Measurements from ENCODE around the gene P2RX5.
"Not testable (repeated sequence)": the region's sequence is repeated elsewhere in the genome, so short reads cannot be mapped to it uniquely, and the experiment has no call there.

The P2RX5 gene

DNA sequence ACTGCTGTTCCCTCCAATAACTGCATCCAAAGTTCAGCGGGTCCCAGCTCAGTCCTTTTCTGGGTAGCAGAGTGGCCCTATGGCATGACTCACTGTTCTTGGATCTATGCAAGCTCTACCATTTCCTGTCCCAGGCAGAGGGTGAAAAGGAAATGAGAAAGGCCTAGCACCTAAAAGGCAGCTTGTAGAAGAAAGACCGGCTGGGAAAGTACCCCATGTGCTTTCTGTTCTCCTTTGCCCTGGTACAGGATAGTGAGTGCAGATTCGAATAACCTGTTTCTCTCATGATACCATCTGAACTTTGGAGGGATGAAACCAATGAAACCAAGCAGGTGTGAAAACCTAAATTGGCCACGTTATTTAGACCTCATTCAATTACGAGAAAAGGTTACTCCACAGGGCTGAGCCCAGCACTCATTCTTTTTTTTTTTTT is 15.0 kb upstream of the P2RX5 start:
- DNase-seq = peak; percentile 72

DNA sequence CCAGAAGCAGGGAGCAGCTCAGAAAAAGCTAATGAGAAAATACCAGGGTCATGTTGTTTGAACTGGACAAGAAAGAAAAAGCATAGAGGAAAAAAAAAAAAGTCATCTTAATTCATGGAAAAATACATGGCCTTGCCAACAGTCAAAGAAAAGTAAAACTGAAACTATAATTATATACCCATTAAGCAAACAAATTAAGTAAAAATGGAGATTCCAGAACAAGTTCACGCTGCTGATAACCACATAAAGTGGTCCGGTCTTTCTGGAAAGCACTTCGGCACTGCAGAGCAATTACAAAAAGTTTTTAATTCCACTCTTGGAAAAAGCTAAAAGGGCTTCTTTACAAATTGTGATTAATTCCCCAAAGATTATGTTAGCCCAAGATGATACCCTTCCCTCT is 12.4 kb upstream of the P2RX5 start:
- DNase-seq = no peak

DNA sequence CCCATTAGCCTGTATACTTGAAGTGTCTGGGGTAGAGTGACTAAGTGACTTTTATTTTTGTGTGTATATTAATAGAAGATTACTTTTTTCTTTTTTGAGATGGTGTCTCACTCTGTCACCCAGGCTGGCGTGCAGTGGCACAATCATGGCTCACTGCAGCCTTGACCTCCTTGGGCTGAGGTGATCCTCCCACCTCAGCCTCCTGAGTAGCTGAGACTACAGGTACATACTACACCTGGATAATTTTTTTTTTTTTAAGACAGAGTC is 9.7 kb upstream of the P2RX5 start:
- DNase-seq = not testable (repeated sequence)

DNA sequence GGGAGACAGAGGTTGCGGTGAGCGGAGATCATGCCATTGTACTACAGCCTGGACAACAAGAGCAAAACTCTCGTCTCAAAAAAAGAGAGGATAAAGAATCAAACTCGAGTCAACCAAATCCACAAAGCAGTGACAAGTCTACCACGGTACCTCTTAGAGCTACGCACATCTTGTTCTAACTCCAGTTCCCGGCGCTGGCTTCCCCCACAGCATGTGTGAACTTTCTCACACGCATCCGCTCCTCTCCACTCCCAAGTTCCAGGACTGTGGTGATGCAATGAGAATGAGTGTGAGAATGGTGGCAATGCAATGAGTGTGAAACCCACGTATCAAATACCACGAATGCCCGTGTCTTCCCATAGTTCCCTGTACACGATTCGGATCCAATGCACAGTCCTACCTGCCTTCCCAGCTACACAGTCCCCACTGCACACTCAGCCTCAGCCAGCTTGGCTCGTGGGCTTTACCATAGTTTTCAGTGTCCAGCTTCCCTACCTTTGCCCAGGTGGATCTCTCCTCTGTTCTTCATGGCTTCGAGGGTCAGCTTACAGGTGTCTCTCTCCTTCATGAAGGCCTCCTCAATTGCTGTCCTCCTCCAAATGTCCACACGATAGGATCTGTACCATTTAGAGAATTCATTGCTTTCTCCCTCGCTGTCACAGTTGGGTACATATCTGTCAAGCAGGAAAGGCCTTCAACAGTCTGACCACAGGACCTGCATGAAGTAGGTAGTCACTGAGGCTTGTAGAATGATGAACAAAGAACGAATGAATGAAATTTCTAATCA is 9.2 kb upstream of the P2RX5 start:
- DNase-seq = no peak

DNA sequence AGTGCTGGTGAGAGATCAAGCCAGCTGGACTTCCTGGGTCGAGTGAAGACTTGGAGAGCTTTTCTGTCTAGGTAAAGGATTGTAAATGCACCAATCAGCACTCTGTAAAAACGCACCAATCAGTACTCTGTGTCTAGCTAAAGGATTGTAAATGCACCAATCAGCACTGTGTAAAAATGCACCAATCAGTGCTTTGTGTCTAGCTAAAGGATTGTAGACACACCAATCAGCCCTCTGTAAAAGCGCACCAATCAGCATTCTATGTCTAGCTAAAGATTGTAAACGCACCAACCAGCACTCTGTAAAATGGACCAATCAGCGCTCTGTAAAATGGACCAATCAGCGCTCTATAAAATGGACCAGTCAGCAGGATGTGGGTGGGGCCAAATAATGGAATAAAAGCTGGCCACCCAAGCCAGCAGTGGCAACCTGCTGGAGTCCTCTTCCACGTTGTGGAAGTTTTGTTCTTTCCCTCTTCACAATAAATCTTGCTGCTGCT is 6.1 kb upstream of the P2RX5 start:
- not testable (repeated sequence) for DNase-seq

DNA sequence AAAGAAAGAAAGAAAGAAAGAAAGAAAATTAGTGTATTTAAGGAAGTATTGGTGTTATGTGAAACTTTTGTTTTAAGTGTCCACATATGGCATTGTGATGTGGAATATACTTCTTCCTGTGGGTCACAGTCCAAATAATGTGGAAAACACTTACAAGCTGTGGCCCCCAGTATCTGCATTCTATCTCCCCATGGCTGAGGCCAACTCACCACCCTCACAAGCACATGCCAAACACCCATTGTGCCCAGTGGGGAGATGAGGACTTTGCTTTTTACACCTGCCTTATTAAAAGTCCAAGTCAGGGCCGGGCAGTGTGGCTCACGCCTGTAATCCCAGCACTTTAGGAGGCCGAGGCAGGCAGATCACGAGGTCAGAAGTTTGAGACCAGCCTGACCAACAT is 4.0 kb upstream of the P2RX5 start:
- no peak for DNase-seq

DNA sequence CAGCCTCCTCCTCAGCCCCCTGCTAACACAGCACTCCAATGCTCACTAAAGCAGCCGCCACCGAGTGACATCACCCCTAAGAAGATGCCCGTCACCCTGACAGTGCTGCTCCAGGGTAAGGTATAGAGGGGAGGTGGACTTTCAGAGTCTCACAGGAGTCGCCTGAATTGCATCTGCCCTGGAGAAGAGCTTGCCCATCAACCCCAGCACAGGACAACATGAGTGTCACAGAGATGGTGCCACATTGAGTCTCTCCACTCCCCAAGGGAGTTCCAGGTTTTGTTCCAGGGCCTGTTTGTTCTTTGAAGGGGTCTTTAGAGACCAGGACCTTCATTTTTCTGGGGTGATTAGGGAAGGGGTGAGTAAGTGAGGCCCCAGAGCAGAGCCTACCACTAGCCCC is 2.2 kb upstream of the P2RX5 start:
- DNase-seq = no peak

DNA sequence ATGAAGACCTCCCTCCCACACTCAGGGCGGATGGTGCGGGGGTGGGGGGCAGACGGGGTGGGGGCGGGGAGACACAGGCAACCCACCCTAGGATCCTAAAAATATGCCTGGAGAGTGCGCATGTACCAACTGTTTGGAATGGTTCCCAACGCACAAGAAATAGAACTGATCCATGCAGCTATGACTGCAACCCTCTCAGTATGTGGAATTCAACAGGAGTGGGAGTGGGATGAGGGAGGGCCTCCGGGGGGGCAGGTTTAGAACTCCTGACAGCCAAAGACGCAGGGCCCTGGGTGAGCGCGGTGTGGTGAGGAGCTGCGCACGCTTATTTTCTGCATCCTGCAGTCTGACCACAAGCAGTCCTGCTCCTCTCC is 1.1 kb upstream of the P2RX5 start:
- no peak for DNase-seq

DNA sequence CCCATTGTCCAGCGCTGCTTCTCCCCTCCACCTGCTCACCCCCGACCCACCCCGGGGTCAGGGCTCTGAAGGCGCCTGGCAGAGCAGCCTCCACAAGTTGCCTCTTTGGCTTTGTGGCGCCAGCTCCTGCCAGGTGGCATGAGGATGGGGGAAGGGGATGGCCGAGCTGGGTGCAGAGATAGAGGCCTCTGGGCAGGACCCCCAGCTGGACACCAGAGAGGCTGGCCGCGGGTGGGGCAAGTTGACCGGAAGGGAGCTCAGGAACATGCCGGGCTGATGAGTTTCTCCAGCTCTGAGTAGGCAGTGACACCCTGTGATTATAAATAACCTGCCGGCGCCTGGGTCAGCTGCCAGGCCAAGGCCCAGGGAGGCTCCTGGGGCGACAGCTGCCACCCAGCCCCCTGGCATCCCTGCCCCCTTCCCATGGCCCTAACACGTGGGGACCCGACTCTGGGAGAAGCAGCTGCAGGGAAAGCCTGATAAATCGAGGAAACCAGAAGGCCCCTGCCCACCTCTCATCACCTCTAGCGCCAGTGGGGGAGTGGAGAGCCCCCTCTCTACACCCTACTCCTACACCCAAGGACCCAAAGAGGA is 729 bp downstream of the P2RX5 start:
- no peak for DNase-seq

DNA sequence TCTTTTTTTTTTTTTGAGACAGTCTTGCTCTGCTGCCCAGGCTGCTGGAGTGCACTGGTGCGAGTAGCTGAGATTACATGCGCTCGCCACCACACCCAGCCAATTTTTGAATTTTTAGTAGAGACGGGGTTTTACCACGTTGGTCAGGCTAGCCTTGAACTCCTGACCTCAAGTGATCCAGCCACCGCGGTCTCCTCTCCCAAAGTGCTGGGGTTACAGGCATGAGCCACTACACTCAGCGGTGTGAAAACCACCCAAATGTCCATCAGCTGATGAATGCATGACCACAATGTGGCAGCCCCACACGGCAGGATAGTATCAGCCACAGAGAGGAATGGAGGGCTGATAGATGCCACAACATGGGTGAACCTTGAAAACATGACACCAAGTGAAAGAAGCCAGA is 2.1 kb downstream of the P2RX5 start:
- DNase-seq = peak; percentile 56

DNA sequence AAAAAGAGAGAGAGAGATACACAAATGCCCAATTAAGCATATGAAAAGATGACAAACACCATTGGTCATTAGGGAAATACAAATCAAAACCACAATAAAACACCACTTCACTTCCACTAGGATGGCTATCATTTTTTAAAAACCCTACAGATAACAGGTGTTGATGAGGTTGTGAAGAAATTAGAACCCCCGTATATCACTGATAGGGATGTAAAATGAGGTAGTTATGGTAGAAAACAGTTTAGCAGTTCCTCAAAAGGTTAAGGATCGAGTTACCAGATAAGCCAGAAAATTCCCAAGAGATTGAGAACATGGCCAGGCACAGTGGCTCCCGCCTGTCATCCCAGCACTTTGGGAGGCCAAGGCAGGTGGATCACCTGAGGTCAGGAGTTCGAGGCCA is 2.8 kb downstream of the P2RX5 start:
- no peak for DNase-seq

DNA sequence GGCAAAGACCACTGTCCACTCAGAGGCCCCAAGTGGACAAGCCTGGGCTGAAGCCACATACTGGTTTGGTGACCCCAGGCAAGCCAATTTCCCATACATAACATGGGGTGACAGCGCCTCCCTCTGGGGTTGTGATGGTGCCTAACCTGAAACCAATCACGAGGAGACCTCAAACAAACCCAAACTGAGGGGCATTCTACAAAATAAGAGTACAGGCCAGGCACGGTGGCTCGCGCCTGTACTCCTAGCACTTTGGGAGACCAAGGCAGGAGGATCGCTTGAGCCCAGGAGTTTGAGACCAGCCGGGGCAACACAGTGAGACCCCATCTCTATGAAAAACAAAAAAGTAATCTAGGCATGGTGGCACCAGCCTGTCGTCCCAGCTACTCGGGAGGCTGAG is 3.6 kb downstream of the P2RX5 start:
- DNase-seq = no peak

DNA sequence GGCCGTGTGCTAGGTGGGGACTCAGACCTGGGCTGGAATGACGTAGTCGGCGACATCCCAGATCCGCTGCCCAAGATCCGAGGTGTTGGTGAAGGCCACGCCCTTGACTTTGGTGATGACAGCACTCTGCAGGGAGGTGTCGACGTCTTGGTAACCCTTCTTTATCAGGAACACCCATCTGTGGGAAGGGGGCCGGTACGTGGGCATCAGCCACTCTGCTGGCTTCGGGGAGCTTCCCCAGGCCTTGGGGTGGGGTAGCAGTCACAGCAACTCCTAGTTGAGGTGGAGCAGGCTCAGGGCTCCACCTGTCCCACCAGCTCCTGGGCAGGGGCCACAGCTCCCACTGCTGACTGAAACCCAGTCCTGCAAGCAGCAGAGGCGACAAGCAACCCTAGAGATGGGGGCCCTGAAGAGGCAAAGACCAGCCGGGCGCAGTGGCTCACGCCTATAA is 4.3 kb downstream of the P2RX5 start:
- no peak for DNase-seq

DNA sequence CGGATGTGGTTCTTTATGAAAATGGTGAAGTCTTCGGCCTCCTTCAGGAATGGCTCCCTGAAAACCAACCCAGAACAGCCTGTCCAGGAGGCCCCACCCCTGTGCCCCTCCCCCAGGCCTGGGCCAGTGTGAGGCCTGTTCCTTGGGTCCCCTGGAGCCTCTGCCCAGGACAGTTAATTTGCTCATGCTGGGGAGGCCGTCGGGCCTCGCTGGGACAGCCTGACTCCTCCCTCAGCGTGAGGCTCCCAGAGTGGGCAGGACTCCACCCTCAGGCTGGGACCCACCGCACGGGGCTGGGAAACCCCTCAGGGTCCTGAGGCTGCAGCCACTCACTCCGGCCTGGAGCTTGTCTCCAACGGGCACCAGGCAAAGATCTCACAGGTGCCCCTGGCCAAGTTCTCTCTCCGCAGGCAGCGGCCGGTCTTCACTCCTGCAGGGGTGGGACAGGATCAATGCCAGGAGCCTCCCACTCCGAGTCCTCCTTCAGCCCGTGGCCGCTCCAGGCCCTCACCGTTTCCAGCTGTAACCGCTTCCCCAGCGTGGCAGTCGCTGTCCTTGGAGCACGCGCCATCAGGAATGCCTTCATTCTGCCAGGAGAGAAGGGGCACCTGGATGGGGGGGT is 5.8 kb downstream of the P2RX5 start:
- DNase-seq = no peak

DNA sequence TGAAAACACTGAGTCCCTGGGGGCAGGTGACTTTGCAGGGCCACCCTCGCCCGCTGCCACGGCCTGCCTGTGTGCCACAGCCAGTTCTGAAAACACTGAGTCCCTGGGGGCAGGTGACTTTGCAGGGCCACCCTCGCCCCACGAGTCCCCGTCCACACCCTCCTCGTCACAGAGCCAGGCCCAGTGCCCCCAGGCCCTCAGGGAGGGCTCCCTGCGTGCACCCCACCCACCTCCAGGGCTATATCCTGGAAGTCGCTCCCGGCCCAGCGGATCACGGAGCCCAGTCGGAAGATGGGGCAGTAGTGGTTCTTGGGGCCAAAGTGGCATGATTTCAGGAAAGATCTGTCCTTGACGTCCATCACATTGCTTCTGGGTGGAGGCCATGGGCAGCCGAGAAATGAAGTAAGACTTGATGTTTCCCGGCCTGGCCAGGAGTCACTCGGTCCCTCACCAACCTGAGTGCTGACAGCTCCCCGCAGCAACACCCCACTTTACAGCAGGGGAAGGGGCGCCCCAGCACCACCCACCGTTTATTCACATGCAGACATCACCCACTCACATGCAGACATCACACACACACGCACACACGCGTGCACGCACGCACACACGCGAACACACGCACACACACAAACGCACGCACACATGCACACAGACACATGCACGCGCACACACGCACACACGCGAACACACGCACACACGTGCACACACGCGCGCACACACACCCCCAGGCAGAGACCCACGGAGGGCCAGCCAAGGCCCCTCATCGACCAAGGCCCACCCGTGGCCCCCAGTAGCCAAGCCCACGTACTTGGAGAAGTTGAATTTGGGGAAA is 6.5 kb downstream of the P2RX5 start:
- DNase-seq = no peak

DNA sequence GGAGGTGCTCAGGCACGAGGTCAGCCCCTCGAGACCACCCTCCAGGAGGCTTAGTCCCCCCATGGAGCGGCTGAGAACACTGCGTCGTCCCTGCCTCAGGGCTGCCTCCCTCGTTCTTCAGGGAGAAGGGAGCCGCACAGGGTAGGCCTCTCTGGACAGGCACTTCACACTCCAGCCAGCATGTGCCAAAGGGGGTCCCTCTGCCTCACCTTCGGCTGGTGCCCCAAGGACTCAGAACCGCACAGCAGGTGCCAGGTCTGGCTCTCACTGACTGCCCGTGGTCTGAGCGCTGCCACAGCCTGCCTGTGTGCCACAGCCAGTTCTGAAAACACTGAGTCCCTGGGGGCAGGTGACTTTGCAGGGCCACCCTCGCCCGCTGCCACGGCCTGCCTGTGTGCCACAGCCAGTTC is 7.1 kb downstream of the P2RX5 start:
- no peak for DNase-seq

DNA sequence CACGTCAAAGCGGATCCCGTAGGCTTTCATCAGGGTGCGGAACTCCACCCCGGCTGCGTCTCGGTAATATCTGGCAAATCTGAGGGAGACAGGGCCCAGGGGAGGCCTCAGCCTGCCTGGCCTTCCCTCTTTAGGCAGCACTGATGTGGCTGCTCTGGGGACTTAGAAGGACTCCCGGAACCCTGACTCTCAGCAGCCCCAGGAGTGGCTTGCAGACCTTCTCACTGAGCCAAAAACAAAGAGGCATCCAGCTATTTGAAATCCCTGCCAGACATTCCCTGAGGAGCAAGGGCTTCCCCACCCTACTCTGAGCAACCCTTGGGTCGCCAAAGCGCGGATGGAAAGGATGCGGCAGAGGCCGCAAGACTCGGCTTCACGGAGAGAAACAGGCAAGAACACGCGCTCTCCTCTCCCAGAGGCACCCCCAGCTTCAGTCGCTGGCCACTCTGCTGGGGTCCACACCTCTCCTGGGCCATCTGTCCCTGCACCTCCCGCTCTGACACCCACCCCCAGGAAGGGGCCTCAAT is 7.9 kb downstream of the P2RX5 start:
- no peak for DNase-seq

DNA sequence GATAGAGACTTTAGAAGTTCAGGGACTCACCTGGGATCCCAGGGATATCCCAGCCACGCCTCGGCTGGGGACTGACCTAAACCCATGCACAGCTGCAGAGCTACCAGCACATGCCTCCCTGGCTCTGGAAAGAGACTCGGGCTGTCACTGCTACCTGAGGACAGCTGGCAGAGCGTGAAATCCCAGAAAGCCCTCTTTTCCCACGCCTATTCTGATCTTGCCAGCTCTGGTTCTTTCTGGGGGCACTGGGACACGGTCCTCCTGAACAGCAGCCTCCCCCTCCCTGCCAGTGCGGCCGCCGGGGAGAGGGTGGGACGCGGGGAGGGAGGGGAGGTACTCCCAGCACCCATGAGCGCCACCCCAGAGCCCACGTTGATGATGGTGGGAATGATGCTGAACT is 10.8 kb downstream of the P2RX5 start:
- no peak for DNase-seq

DNA sequence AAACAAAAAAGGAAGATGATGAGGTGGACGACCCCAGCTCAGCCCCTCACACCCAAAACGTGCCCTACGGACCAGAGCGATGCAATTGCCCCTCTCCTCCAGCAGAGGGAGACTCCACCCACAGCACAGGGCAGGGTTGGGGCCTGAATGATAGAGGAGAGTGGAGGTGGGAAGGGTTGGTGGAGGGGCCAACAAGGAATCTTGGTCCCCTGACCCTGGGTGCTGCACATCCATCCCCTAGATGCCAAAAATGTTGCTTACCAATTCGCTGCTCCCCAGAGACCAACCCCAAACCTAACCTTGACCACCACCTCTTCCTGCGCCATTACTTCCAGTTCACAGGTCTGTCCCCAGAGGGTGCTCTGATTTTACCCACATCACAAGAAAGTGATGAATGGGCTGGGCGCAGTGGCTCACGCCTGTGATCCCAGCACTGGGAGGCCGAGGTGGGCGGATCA is 12.9 kb downstream of the P2RX5 start:
- DNase-seq = peak; percentile 64

DNA sequence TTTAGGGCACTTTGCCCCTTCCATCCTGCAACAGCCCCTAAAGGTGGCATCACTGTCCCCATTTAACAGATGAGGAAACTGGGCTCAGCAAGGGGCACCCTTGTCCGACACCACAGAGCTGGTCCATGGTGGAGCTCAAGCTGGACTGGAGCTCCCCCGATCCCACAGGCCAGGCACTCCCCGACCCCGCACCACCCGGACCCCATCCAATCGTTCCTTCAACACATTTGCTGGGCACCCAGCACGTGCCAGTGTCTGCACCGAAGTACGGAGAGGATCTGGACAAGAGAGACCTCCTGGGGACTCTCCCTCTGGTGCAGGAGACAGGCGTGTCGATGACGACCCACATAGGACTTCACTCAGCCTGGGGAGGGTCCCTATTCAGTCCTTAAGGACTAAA is 13.9 kb downstream of the P2RX5 start:
- DNase-seq = no peak

DNA sequence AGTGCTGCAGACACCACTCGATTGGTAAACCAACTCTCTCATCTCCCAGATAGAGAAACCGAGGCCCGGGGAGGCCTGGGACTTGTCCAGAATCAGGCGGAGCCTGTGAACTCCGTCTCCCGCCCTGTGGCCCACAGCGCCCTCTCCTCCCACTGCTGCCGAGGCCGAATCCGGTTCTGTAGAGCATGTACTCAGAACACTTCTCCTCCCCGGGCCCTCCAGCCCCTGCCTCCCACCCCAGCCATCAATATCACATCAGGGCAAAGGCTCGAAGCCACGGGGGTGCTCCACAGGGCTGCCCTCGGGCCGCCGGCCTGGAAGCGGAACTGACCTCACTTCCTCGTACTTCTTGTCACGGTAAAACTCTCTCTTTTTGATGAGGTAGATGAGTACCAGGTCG is 14.4 kb downstream of the P2RX5 start:
- DNase-seq = no peak

DNA sequence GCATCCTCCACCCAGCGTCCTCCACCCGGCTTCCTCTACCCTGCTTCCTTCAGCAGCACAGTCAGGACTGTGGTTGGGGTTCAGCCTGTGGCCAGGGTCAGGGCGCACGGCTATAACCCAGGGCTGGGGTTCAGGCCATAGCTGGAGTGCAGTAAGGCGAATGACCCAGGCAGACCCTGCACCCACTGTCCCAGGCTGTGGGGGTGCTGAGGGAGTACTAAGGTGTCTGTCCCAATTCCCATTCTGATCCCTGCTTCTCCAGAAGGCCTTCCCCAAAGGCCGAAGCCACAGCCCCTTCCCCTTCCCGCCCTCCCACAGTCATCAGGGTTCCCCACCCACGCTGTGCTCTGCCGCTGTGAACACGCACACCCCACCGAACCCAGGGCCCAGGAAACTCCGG is 14.9 kb downstream of the P2RX5 start:
- no peak for DNase-seq

DNA sequence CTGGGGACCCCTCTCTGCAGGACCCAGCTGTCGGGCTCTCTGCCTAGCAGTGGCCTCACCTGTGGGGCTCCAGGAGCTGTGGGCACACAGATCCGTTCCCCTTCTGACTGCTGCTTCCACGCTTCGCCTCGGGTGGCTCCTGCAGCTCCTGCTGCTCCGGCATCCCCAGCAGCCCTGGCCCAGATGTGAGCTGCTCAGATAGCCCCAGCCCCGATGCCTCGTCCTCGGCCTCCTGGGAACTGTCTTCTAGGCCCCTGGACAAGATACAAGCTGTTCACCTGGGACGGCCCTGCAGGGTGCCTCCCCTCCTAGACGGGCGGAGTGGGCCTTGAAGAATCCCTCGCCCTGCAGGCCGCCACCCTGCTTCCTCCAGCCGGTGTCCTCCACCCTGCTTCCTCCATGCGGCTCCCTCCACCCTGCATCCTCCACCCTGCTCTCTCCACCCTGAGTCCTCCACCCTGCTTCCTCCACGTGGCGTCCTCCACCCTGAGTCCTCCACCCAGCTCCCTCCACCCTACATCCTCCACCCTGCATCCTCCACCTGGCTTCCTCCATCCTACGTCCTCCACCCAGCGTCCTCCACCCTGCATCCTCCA is 16.3 kb downstream of the P2RX5 start:
- DNase-seq = no peak

All from activated naive CD4-positive, alpha-beta T cell treated with Interleukin-2 at 50 U/mL for 16 hours (primary cell).